Liver (tissue), 9 donors: ENCODE data around the gene ZNF540. TPM values are rescaled to one million over a fixed set of nuclear protein-coding genes. Genes with fewer than 3 reads are reported as not detected.
"Not testable (repeated sequence)": the region's sequence is repeated elsewhere in the genome, so short reads cannot be mapped to it uniquely, and the experiment has no call there.

Experiments
- DNase-seq: peaks from one replicate; pipeline ENCODE4 v3.0.0-alpha.2; 2017; ENCODE audit warnings: low spot score
- H3K27ac ChIP-seq, 2 donors: one replicate each; pipeline ENCODE4 v1.7.0; 2013; ENCODE audit warnings: inconsistent platforms in 2 of 2, low read length in 2 of 2, control low read depth in 1 of 2, low read depth in 1 of 2, mild to moderate bottlenecking in 1 of 2
- H3K27me3 ChIP-seq, 4 donors: one replicate each; pipeline versions ENCODE4 v1.6.1 to v1.7.0; 2013; ENCODE audit warnings: low read length in 3 of 4, inconsistent platforms in 1 of 4, mild to moderate bottlenecking in 1 of 4, moderate library complexity in 1 of 4; ENCODE audit not compliant: control insufficient read depth in 4 of 4, insufficient read depth in 4 of 4
- H3K36me3 ChIP-seq, 4 donors: one replicate each; pipeline versions ENCODE4 v1.6.1 to v1.7.0; 2013; ENCODE audit warnings: low read length in 3 of 4, mild to moderate bottlenecking in 3 of 4, low read depth in 1 of 4, moderate library complexity in 1 of 4; ENCODE audit not compliant: control insufficient read depth in 4 of 4, insufficient read depth in 3 of 4
- H3K4me1 ChIP-seq, 4 donors: one replicate each; pipeline versions ENCODE4 v1.6.1 to v1.7.0; 2013; ENCODE audit warnings: low read length in 3 of 4, mild to moderate bottlenecking in 3 of 4, moderate library complexity in 1 of 4; ENCODE audit not compliant: control insufficient read depth in 4 of 4, insufficient read depth in 4 of 4
- H3K4me3 ChIP-seq, 3 donors: one replicate each; pipeline versions ENCODE4 v1.6.1 to v1.7.0; 2013; ENCODE audit warnings: low read length in 3 of 3, control low read depth in 1 of 3, low read depth in 1 of 3, mild to moderate bottlenecking in 1 of 3
- H3K9ac ChIP-seq, 2 donors: one replicate each; pipeline ENCODE4 v1.7.0; 2013; ENCODE audit warnings: low read length in 2 of 2, mild to moderate bottlenecking in 2 of 2, moderate library complexity in 2 of 2, control low read depth in 1 of 2, low read depth in 1 of 2
- H3K9me3 ChIP-seq, 4 donors: one replicate each; pipeline versions ENCODE4 v1.6.1 to v1.7.0; 2013; ENCODE audit warnings: low read length in 3 of 4; ENCODE audit not compliant: control insufficient read depth in 4 of 4
- EGR1 ChIP-seq, 2 donors: IDR thresholded peaks; 2 replicates each; pipeline ENCODE4 v1.6.1; 2016 to 2018; ENCODE audit warnings: antibody characterized with exemption in 2 of 2, low read depth in 2 of 2
- GABPA ChIP-seq, 2 donors: IDR thresholded peaks in 1 of 2; conservative IDR thresholded peaks in 1 of 2; 2 replicates each; pipeline ENCODE4 v1.6.1; 2016; ENCODE audit warnings: antibody characterized with exemption in 2 of 2, mild to moderate bottlenecking in 1 of 2, moderate library complexity in 1 of 2
- HNF4G ChIP-seq: IDR thresholded peaks from 2 replicates; pipeline ENCODE4 v1.6.1; 2016; ENCODE audit warnings: antibody characterized with exemption
- MAX ChIP-seq: IDR thresholded peaks from 2 replicates; pipeline ENCODE4 v1.6.1; 2016; ENCODE audit warnings: antibody characterized with exemption
- NR2F2 ChIP-seq: IDR thresholded peaks from 2 replicates; pipeline ENCODE4 v1.6.1; 2016; ENCODE audit warnings: antibody characterized with exemption
- SP1 ChIP-seq: IDR thresholded peaks from 2 replicates; pipeline ENCODE4 v1.6.1; 2018; ENCODE audit warnings: antibody characterized with exemption, mild to moderate bottlenecking
- YY1 ChIP-seq: IDR thresholded peaks from 2 replicates; pipeline ENCODE4 v1.6.1; 2016; ENCODE audit warnings: antibody characterized with exemption, mild to moderate bottlenecking
- ZBTB33 ChIP-seq: IDR thresholded peaks from 2 replicates; pipeline ENCODE4 v1.6.1; 2016; ENCODE audit warnings: antibody characterized with exemption
- WGBS: extraction: QIAGEN DNeasy Blood & Tissue Kit; methylation state at CpG from one replicate; pipeline ENCODE4 v1.1.7; 2013; 5-methylcytosine and 5-hydroxymethylcytosine counted together
- polyA plus RNA-seq, 2 donors: library from polyadenylated mRNA; stranded (reverse) in 1 of 2; unstranded in 1 of 2; fragments of 200-250 nt in 1 of 2; fragments of >200 nt in 1 of 2; fragmentation: Nextera tagmentation in 1 of 2; extraction: Ambion mirVana in 1 of 2; gene quantifications; one replicate each; pipeline versions ENCODE4 v1.2.1 to v1.2.3, GENCODE V29; 2013 to 2015
- total RNA-seq, 2 donors: library from RNA; depleted of rRNA; stranded (reverse); fragments of >200 nt; gene quantifications; one replicate each; pipeline ENCODE4 v1.2.3, GENCODE V29; 2014
- donor health status: healthy.
- donor health status: healthy.
- donor health status: healthy.
- donor health status: healthy.
- donor health status: healthy.

Gene ZNF540
- total and polyA plus RNA-seq, 4 donors = 0.33 to 2.0 (median 0.88) TPM

DNA sequence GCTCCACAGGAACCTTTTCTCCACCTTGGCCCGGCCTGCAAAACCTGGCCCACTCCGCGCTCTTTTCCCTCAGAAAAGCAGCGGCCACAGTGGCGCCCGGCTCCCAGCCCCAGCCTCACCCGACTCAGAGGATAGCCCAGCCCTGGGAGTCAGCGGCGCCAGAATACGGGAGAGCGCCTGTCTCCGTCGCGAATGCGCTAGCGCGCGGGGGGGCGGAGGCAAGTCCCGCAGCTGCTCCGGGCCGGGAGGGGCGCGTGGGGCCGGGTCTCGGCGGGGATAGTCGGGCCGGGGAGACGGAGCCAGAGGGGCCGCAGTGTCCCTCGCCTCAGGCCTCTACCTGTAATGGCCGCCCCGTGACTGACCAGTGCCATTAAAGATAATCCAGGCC, 60.6 kb downstream of the ZNF540 start, which contains the start of gene ZFP30 (continued):
- TF ChIP-seq ZBTB33 = no peak
- no peak for TF ChIP-seq NR2F2

DNA sequence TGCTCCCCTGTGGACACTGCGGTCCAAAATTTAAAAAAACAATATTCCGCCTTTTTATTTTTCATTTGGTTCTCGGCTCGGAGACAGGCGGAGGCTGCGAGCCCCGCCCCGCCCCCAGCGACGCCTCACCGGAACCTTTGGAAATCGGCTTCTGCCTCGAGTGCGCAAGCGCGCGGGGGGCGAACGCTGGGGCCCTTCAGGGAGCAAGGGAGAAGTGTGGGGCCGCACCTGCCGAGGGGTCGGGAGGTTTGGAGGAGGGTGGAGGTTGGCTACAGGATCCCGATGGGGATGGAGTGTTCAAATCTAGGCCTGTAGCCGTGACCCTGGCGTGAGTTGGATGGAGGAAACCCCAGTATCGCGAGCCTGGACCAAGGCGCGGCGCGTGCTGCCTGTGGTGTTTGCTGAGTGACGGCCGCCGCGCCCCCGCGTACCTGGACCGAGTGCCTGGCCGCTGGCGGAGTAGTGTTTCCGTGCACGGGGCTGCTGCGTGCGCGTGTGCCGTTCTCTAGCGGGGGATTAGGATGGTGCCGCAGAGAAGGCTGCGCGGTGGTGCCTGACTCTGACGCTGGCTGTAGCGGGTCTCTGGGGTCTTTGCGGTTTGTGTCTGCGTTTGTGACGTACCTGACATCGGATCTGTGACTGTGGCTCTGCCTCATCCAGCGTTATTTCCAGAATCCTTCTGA, 61.2 kb downstream of the ZNF540 start:
- Histone ChIP-seq H3K4me3 (peak overlapping the region; percentile 53 to 83 (median 73)), H3K4me1 (peaks cover 3 to 11% (median 5%) of the 10 kb centered on the region in 4 donors), H3K27ac (peak overlapping the region; percentile 71 to 83), H3K36me3 (peaks cover 0 to 2% (median 0%) of the 10 kb centered on the region in 4 donors), H3K9ac (peak overlapping the region; percentile 41 to 49), H3K9me3 (peaks cover 3 to 11% (median 10%) of the 10 kb centered on the region in 4 donors), H3K27me3 (no peaks in the 10 kb centered on the region)
- 2% methylated on average over 57 of the region's 57 CpGs for WGBS
- TF ChIP-seq GABPA (IDR thresholded peaks at IDR 0.05 in 1 of 2, conservative IDR thresholded peaks at IDR 0.05 in 1 of 2) = peak in 1 of 2 donors; percentile 70
- TF ChIP-seq ZBTB33 = peak; percentile 97
- no peak for TF ChIP-seq SP1
- TF ChIP-seq MAX = peak; percentile 0
- no peak for TF ChIP-seq HNF4G
- peak; percentile 56 for TF ChIP-seq YY1
- TF ChIP-seq EGR1 (IDR thresholded peaks at IDR 0.05; ENCODE audit: low read depth in 2 of 2) = peak in 1 of 2 donors; percentile 46
- DNase-seq = peak; percentile 80

GRCh38 chr19:37657157-37657556, 62.5 kb downstream of the ZNF540 start:
- not testable (repeated sequence) for H3K4me3 ChIP-seq, H3K9ac ChIP-seq, H3K36me3 ChIP-seq, H3K27me3 ChIP-seq, H3K27ac ChIP-seq, DNase-seq
- WGBS = 94% methylated on average over 8 of the region's 8 CpGs
- Histone ChIP-seq H3K9me3 (peaks cover 9 to 14% (median 12%) of the 10 kb centered on the region in 4 donors), H3K4me1 (peaks cover 3 to 11% (median 5%) of the 10 kb centered on the region in 4 donors)

Other genes starting within 250 kb of the ZNF540 start
- gene ZNF527, start 223.8 kb upstream of the ZNF540 start, total RNA-seq = 1 to 10 TPM; 2.7 to 4.2 TPM
- gene ZNF527, start 223.8 kb upstream of the ZNF540 start, polyA plus RNA-seq = 1 to 10 TPM in 1 of 2 donors, under 1 TPM in 1; 0.79 to 1.4 TPM
- gene ZNF569, start 127.4 kb upstream of the ZNF540 start, total RNA-seq = 1 to 10 TPM; 1.5 to 6.2 TPM
- 1 to 10 TPM in 1 of 2 donors, under 1 TPM in 1; 0.90 to 1.2 TPM for gene ZNF569, start 127.4 kb upstream of the ZNF540 start, polyA plus RNA-seq
- gene ZNF570, start 125.5 kb upstream of the ZNF540 start, total RNA-seq = 1 to 10 TPM; 2.2 to 2.3 TPM
- under 1 TPM; 0.96 to 0.97 TPM for gene ZNF570, start 125.5 kb upstream of the ZNF540 start, polyA plus RNA-seq
- gene ZNF793, start 87.9 kb upstream of the ZNF540 start, total RNA-seq = under 1 TPM; 0.84 to 0.93 TPM
- under 1 TPM; 0.15 to 0.18 TPM for gene ZNF793, start 87.9 kb upstream of the ZNF540 start, polyA plus RNA-seq
- gene ZNF571, start 84 bp upstream of the ZNF540 start, total RNA-seq = 1 to 10 TPM; 1.6 to 1.8 TPM
- under 1 TPM; 0.63 to 0.85 TPM for gene ZNF571, start 84 bp upstream of the ZNF540 start, polyA plus RNA-seq
- gene ZFP30, start 60.6 kb downstream of the ZNF540 start, total RNA-seq = 1 to 10 TPM; 5.6 to 5.8 TPM
- 1 to 10 TPM in 1 of 2 donors, under 1 TPM in 1; 0.74 to 1.3 TPM for gene ZFP30, start 60.6 kb downstream of the ZNF540 start, polyA plus RNA-seq
- 1 to 10 TPM in 1 of 2 donors, under 1 TPM in 1; 0.84 to 2.6 TPM for gene ZNF607, start 124.9 kb downstream of the ZNF540 start, total RNA-seq
- gene ZNF607, start 124.9 kb downstream of the ZNF540 start, polyA plus RNA-seq = under 1 TPM; 0.22 to 0.28 TPM
- 1 to 10 TPM; 4.5 to 5.0 TPM for gene ZNF573, start 184.7 kb downstream of the ZNF540 start, total RNA-seq
- gene ZNF573, start 184.7 kb downstream of the ZNF540 start, polyA plus RNA-seq = 1 to 10 TPM in 1 of 2 donors, under 1 TPM in 1; 0.42 to 3.9 TPM